Heart left ventricle (tissue), 13 donors: ENCODE data around the gene HDAC5.

ENCODE experiments used
- CTCF ChIP-seq, 12 donors: fragments of 200-600 bp; sonication (generic) in 4 of 12; IDR thresholded peaks; one replicate each; pipeline versions ENCODE4 v1.5.0 to v1.8.0; 2018 to 2022; ENCODE audit warnings: antibody characterized with exemption in 12 of 12, mild to moderate bottlenecking in 5 of 12
- POLR2A ChIP-seq, 2 donors: fragments of 450-650 bp; IDR thresholded peaks; one replicate each; pipeline ENCODE4 v1.6.1; 2017; ENCODE audit warnings: antibody characterized with exemption in 2 of 2, mild to moderate bottlenecking in 2 of 2, moderate library complexity in 2 of 2
- donor health status: ischemic (EF 13 %, LVEDD 7.1; RV severe dilation, severe dysfunction).
- donor health status: DM: no; HTN: yes; CAD: no.
- donor health status: DM: no; HTN: no; CAD: no.
- donor health status: ischemic (EF 25% LVEDD 6.9; RV normal size, moderate dysfunction).
- donor health status: ischemic (EF 25% LVEDD 5.7; RV mildly dilated, moderate dysfunction).
- donor health status: ischemic (EF 35%, LVEDD 5.7; RV mildly dilated, moderate dysfunction).
- donor health status: nonischemic (EF 11% LVEDD 7.7; RV severe dilation, severe dysfunction).
- donor health status: DM: yes; HTN: yes; CAD: no.
- donor health status: PGD.
- donor health status: ischemic (EF 29% LVEDD 5.4; RV normal size, mild dysfunction).
- donor health status: nonischemic (EF 23%, LVEDD 6.1; RV moderate dilation, normal function).

GRCh38 chr17:44085908-44086307 is 37.5 kb downstream of the HDAC5 start:
- TF ChIP-seq CTCF (IDR thresholded peaks at IDR 0.05), result no peak
- TF ChIP-seq POLR2A (IDR thresholded peaks at IDR 0.05), result no peak
